HG02852 (cell line): ENCODE results near the gene PTPN1.
"Not testable (repeated sequence)": the region's sequence is repeated elsewhere in the genome, so short reads cannot be mapped to it uniquely, and the experiment has no call there.

ENCODE experiments used
- ATAC-seq: cut with Tn5 transposase; IDR thresholded peaks from one replicate; pipeline ENCODE4 v1.9.1; 2021; ENCODE audit warnings: mild to moderate bottlenecking, moderate library complexity; ENCODE audit not compliant: unreplicated experiment

The PTPN1 gene

GRCh38 chr20:50587291-50587961, 77.2 kb downstream of the PTPN1 start:
- ATAC-seq = no peak

- ATAC-seq = no peak
Measured at GRCh38 chr20:50588034-50588736, 78.0 kb downstream of the PTPN1 start.

GRCh38 chr20:50589548-50590347, 79.6 kb downstream of the PTPN1 start:
- no peak for ATAC-seq

GRCh38 chr20:50590348-50590664, 80.1 kb downstream of the PTPN1 start:
- no peak for ATAC-seq

- ATAC-seq = no peak
Measured at GRCh38 chr20:50591233-50591852, 81.2 kb downstream of the PTPN1 start.

- no peak for ATAC-seq
Measured at GRCh38 chr20:50592282-50593004, 82.3 kb downstream of the PTPN1 start.

- no peak for ATAC-seq
Measured at GRCh38 chr20:50593005-50593335, 82.8 kb downstream of the PTPN1 start.

- no peak for ATAC-seq
Measured at GRCh38 chr20:50594231-50594590, 84.0 kb downstream of the PTPN1 start.

GRCh38 chr20:50594591-50595432, 84.6 kb downstream of the PTPN1 start:
- ATAC-seq = no peak

GRCh38 chr20:50595433-50595895, 85.3 kb downstream of the PTPN1 start:
- no peak for ATAC-seq

- ATAC-seq = no peak
Measured at GRCh38 chr20:50595988-50596693, 86.0 kb downstream of the PTPN1 start.

- ATAC-seq = no peak
Measured at GRCh38 chr20:50596694-50597021, 86.5 kb downstream of the PTPN1 start.

- no peak for ATAC-seq
Measured at GRCh38 chr20:50597406-50597969, 87.3 kb downstream of the PTPN1 start.

- no peak for ATAC-seq
Measured at GRCh38 chr20:50598074-50598473, 87.9 kb downstream of the PTPN1 start.

GRCh38 chr20:50598768-50599167, 88.6 kb downstream of the PTPN1 start:
- not testable (repeated sequence) for ATAC-seq

GRCh38 chr20:50600281-50600895, 90.2 kb downstream of the PTPN1 start:
- ATAC-seq = no peak

GRCh38 chr20:50601511-50602431, 91.6 kb downstream of the PTPN1 start:
- ATAC-seq = no peak
